Measurements from ENCODE around the gene ZNF831.

ZNF831 gene

GRCh38 chr20:59179988-59180387 lies 16.4 kb downstream of the ZNF831 start:
- DNase-seq (ENCODE audit: low read depth) = no peak

DNA sequence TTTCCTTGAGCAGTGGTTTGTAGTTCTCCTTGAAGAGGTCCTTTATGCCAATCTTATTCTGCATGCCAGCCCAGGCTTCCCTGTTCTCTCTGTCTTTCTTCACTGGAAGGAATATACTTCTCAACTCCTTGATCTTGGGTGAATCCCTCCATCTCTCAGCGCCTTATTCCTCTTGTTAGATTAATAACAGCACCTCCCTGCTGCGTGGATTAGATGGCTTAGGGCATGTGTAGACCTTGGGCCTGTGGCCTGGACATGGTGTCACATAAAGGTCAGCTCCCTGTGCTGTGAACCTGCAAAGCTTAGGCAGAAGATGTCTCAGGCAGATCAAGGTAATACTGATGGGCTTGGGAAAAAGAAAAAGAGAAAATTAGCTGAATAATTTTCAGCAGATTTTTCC lies 18.3 kb downstream of the ZNF831 start:
- no peak for DNase-seq (ENCODE audit: low read depth)

GRCh38 chr20:59182401-59183044 lies 18.9 kb downstream of the ZNF831 start:
- no peak for DNase-seq (ENCODE audit: low read depth)

GRCh38 chr20:59183751-59184150 lies 20.1 kb downstream of the ZNF831 start:
- DNase-seq (ENCODE audit: low read depth) = no peak

- DNase-seq (ENCODE audit: low read depth) = no peak
Observed at GRCh38 chr20:59184880-59185447, 21.3 kb downstream of the ZNF831 start.

GRCh38 chr20:59185809-59186208 lies 22.2 kb downstream of the ZNF831 start:
- DNase-seq (ENCODE audit: low read depth) = no peak

GRCh38 chr20:59190466-59190865 lies 26.8 kb downstream of the ZNF831 start:
- DNase-seq (ENCODE audit: low read depth) = no peak

- no peak for DNase-seq (ENCODE audit: low read depth)
Observed at GRCh38 chr20:59191036-59191755, 27.6 kb downstream of the ZNF831 start.

- no peak for DNase-seq (ENCODE audit: low read depth)
Observed at GRCh38 chr20:59191756-59192532, 28.3 kb downstream of the ZNF831 start.

GRCh38 chr20:59192533-59192896 lies 28.9 kb downstream of the ZNF831 start:
- DNase-seq (ENCODE audit: low read depth) = no peak

DNA sequence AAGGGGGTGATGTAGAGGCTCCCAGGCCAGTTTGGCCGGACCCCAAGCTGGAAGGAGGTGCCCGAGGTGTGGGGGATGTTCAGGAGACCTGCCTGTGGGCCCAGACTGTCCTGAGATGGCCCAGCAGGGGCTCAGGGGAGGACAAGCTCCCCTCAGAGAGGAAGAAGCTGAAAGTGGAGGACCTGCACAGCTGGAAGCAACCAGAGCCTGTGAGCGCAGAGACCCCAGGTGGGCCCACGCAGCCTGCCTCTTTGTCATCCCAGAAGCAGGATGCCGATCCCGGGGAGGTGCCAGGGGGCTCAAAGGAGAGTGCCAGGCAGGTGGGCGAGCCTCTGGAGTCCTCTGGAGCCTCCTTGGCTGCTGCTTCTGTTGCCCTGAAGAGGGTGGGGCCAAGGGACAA lies 29.7 kb downstream of the ZNF831 start:
- no peak for DNase-seq (ENCODE audit: low read depth)

GRCh38 chr20:59194023-59194935 lies 30.7 kb downstream of the ZNF831 start:
- no peak for DNase-seq (ENCODE audit: low read depth)

DNA sequence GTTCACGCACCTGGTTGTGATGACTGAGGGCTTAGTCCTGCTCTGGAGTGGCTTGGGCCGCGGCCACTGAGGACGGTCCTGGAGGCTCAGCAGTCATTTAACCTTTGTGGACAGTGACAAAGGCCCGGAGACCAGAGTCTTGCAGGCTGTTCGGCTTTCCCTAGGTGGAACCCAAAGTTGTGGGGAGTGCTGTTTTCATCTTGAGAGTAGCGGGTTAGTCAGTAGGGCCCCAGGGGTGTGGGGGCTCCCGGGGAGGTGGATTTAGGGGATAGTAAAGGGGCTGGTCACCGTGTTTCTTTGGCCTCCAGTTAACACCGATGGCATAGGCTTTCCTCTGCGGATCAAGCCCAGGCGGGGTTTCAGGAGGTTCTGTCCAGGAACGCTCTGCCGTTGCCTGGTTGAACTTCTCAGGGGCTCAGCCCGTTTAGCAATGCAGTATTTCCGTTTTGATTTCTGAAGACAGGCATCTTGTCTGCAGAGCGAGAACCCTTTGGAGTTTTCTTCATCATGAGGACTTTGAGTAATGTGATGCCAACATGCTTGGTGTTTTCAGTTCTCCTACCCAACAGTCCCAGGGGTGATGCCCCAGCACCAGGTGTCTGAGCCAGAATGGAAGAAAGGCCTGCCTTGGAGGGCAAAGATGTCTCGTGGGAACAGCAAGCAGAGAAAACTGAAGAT lies 31.8 kb downstream of the ZNF831 start:
- no peak for DNase-seq (ENCODE audit: low read depth)

- DNase-seq (ENCODE audit: low read depth) = no peak
Observed at GRCh38 chr20:59204165-59204894, 40.7 kb downstream of the ZNF831 start.

GRCh38 chr20:59205044-59205443 lies 41.4 kb downstream of the ZNF831 start:
- no peak for DNase-seq (ENCODE audit: low read depth)

DNA sequence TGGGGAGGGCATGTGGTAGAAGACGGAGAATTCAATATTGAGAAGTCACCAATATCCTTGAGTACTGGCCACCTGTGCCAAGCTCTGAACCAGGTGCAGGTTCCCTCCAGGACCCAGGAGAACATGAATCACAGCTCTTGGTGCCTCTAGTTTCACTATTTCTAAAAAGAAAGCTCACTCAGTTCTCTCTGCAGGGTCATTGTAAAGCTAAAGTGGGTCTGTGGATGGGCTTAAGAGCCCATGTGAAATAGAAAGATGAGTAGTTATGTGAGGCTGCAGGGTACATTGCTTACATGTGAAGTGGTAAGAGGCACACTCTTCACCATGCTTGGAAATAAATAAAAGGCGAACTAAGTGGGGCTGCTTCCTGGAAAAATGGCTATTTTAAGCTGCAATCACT lies 43.6 kb downstream of the ZNF831 start:
- no peak for DNase-seq (ENCODE audit: low read depth)

DNA sequence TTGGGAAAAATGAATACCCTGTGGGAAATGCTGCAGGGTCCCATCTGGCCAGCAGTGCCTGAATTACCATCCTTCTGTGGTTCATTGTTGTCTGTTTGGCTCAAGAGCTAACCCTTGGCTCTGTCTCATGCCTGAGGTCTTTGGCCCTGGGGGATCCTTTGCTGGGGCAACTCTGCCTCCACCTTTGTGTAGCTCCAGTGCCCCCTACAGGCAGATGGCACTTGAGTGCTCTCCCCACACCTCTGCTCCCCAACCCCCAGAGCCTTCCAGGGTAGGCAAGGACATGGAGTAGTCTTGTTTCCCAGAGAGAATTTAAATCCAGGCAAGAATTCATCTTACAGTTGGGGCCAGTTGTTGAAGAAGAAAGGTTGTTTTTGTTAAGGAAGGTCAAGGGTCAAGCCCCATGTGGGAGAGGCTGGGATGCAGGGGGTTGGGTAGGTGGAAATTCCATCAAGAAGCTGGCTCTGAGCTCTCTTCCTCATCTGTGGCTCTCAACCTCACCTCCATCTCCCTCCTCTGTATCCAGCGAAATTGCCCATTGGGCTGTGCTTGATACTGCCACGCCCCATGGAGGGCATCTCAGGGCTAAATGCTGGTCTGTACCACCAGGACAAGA lies 44.2 kb downstream of the ZNF831 start:
- no peak for DNase-seq (ENCODE audit: low read depth)

GRCh38 chr20:59210186-59210585 lies 46.6 kb downstream of the ZNF831 start:
- DNase-seq (ENCODE audit: low read depth) = no peak

DNA sequence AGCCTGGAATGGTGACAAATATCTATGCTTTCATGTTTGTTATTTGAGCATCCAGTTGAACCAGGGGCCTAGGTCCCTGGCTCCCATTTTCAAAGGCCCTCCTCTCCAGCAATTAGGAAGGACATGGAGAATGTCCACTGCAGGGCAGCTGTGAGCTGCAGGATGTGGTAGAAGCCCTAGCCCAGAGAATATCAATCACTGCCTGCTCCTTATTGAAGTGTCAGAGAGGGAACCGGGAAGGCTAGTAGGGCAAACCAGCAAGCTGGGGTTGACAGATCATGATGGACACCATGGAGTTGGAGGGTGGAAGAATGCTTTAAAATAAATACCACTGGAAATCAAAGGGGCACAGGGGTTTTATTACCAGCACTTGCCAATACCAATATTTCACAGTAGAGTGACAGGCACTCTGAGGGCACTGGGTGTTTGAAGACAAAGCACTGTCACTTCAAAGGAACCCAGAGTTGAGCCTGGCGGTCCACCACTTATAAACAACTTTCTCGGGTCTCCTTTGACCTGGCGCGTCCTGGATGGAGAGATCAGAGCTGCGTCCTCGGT lies 47.7 kb downstream of the ZNF831 start:
- no peak for DNase-seq (ENCODE audit: low read depth)

GRCh38 chr20:59214073-59214472 lies 50.5 kb downstream of the ZNF831 start:
- no peak for DNase-seq (ENCODE audit: low read depth)
